Ovary (tissue), 9 donors: ENCODE data around the gene SYNGR2. TPM values are rescaled to one million over a fixed set of nuclear protein-coding genes. Genes with fewer than 3 reads are reported as not detected.

Source experiments
- DNase-seq, 5 donors: peaks; one replicate each; pipeline ENCODE4 v3.0.0-alpha.2; 2019 to 2020
- H3K27ac ChIP-seq, 2 donors: fragments of 200-600 bp; one replicate each; pipeline versions ENCODE4 v1.5.1 to v1.8.0; 2019 to 2022
- H3K27me3 ChIP-seq: fragments of 200-600 bp; one replicate; pipeline ENCODE4 v1.8.0; 2022
- H3K36me3 ChIP-seq: fragments of 200-600 bp; sonication (generic); one replicate; pipeline ENCODE4 v1.5.1; 2019
- H3K4me1 ChIP-seq: one replicate; pipeline ENCODE4 v1.8.1; 2013; ENCODE audit warnings: mild to moderate bottlenecking, moderate library complexity; ENCODE audit not compliant: insufficient read depth
- H3K4me3 ChIP-seq: fragments of 200-600 bp; sonication (generic); one replicate; pipeline ENCODE4 v1.5.1; 2017
- H3K9me3 ChIP-seq, 2 donors: fragments of 200-600 bp in 1 of 2; sonication (generic) in 1 of 2; one replicate each; pipeline versions ENCODE4 v1.5.1 to v1.8.1; 2013 to 2019; ENCODE audit warnings: mild to moderate bottlenecking in 1 of 2, moderate library complexity in 1 of 2
- CTCF ChIP-seq, 3 donors: fragments of 450-650 bp in 2 of 3; fragments of 200-600 bp in 1 of 3; IDR thresholded peaks; one replicate each; pipeline versions ENCODE4 v1.5.1 to v1.8.0; 2016 to 2022; ENCODE audit warnings: antibody characterized with exemption in 3 of 3, mild to moderate bottlenecking in 1 of 3
- EP300 ChIP-seq: sonication (generic); formaldehyde crosslinking; IDR thresholded peaks from one replicate; pipeline ENCODE4 v1.6.1; 2017; ENCODE audit warnings: antibody characterized with exemption
- POLR2A ChIP-seq: fragments of 450-650 bp; IDR thresholded peaks from one replicate; pipeline ENCODE4 v1.6.1; 2017; ENCODE audit warnings: antibody characterized with exemption, mild to moderate bottlenecking, moderate library complexity
- WGBS, 3 donors: extraction: QIAGEN DNeasy Blood & Tissue Kit in 1 of 3; methylation state at CpG; one replicate each; pipeline versions ENCODE4 v1.1.5 to v1.1.7; 2013 to 2017; 5-methylcytosine and 5-hydroxymethylcytosine counted together
- intact Hi-C, 4 donors: fragments of 100-400 bp; cut with DNase I; formaldehyde crosslinking; loops; one replicate each; pipeline versions ENCODE4 v1.11.0 to v1.15.1; 2022 to 2023
- polyA plus RNA-seq, 2 donors: library from polyadenylated mRNA; stranded (reverse); fragments of 200-250 nt in 1 of 2; fragments of 350-450 nt in 1 of 2; fragmentation: Illumina TruSeq in 1 of 2; extraction: RNeasy Lipid Tissue Mini Kit (QIAGEN cat#74804) in 1 of 2; gene quantifications; one replicate each; pipeline ENCODE4 v1.2.3, GENCODE V29; 2013 to 2014
- small RNA-seq: library from RNA; depleted of rRNA; stranded (forward); fragments of <200 nt; gene quantifications from one replicate; pipeline ENCODE3, GENCODE V24; 2016
- total RNA-seq, 7 donors: library from RNA; depleted of rRNA in 2 of 7; stranded (reverse); fragments of >200 nt in 2 of 7; fragmentation: NEBNext Ultra II Directional in 3 of 7; extraction: Animal tissue kit (Norgen Biotek cat#: 25700) in 3 of 7; gene quantifications; one replicate each; pipeline versions ENCODE4 v1.1.0 to v1.2.4, GENCODE V29; 2016 to 2023
- donor health status: DM: no; HTN: no; CAD: no; lungs with moderate emphysema.
- donor health status: DM: no; HTN: no; CAD: no.
- donor health status: Bipolar disorder and iron deficiency.
- donor health status: DM: yes; HTN: yes; CAD: no.
- donor health status: DM: no; HTN: no; CAD: no.
- donor health status: DM: yes; HTN: yes; CAD: no.

Gene SYNGR2
- total and polyA plus RNA-seq, 9 donors: 11.9 to 88.7 (median 45.8) TPM

- DNase-seq: no peak
- intact Hi-C loops: no loop called here
- no peak overlapping the region for H3K4me3 ChIP-seq
- WGBS, 3 donors: 6 to 13% (median 10%) methylated on average over 5 of the region's 5 CpGs
- no peaks in the 10 kb centered on the region for H3K36me3 ChIP-seq
- no peak overlapping the region for H3K27ac ChIP-seq
- no peak for TF ChIP-seq POLR2A
- no peak for TF ChIP-seq EP300
- no peak for TF ChIP-seq CTCF (IDR thresholded peaks at IDR 0.05)
- H3K27me3 ChIP-seq: no peaks in the 10 kb centered on the region
- no peaks in the 10 kb centered on the region for H3K9me3 ChIP-seq
- H3K4me1 ChIP-seq: peaks cover 1% of the 10 kb centered on the region
Measured at GRCh38 chr17:78214706-78215061, 46.3 kb downstream of the SYNGR2 start.

- H3K9me3 ChIP-seq: no peaks in the 10 kb centered on the region
- intact Hi-C loops: no loop called here
- no peaks in the 10 kb centered on the region for H3K36me3 ChIP-seq
Measured at GRCh38 chr17:78219396-78220150, 51.2 kb downstream of the SYNGR2 start.

More at GRCh38 chr17:78219396-78220150, 51.2 kb downstream of the SYNGR2 start:
- 80 to 88% (median 87%) methylated on average over 11 of the region's 11 CpGs for WGBS, 3 donors
- Histone ChIP-seq H3K4me1 (no peaks in the 10 kb centered on the region), H3K27ac (no peak overlapping the region), H3K4me3 (no peak overlapping the region), H3K27me3 (no peaks in the 10 kb centered on the region)
- TF ChIP-seq EP300: no peak
- no peak for TF ChIP-seq POLR2A
- no peak for TF ChIP-seq CTCF (IDR thresholded peaks at IDR 0.05)
- DNase-seq: no peak

Small RNAs within 50 kb of the gene (small RNA-seq; reads per million reads assigned to genes)
- gene AC087645.1: not detected

Other genes with a start within 250 kb of the SYNGR2 start
- gene TNRC6C, start 209.9 kb upstream of the SYNGR2 start, total RNA-seq: 10 to 100 TPM in 6 of 7 donors, 1 to 10 TPM in 1; 9.2 to 45.3 (median 32.5) TPM
- gene TNRC6C, start 209.9 kb upstream of the SYNGR2 start, polyA plus RNA-seq: 10 to 100 TPM in 1 of 2 donors, 1 to 10 TPM in 1; 8.7 to 12.1 TPM
- gene TMC6, start 39.8 kb upstream of the SYNGR2 start, total RNA-seq: 10 to 100 TPM in 4 of 7 donors, 1 to 10 TPM in 3; 7.2 to 26.8 (median 17.4) TPM
- 1 to 10 TPM; 1.2 to 7.2 TPM for gene TMC6, start 39.8 kb upstream of the SYNGR2 start, polyA plus RNA-seq
- gene TMC8, start 37.8 kb upstream of the SYNGR2 start, total RNA-seq: 1 to 10 TPM; 1.1 to 4.2 (median 2.4) TPM
- 1 to 10 TPM in 1 of 2 donors, under 1 TPM in 1; 0.94 to 2.9 TPM for gene TMC8, start 37.8 kb upstream of the SYNGR2 start, polyA plus RNA-seq
- 1 to 10 TPM in 1 of 7 donors, under 1 TPM in 1, not detected in 5; 0.10 to 1.8 TPM for gene C17orf99, start 22.2 kb upstream of the SYNGR2 start, total RNA-seq
- gene C17orf99, start 22.2 kb upstream of the SYNGR2 start, polyA plus RNA-seq: under 1 TPM in 1 of 2 donors, not detected in 1; 0.11 TPM
- 1 to 10 TPM in 4 of 7 donors, under 1 TPM in 3; 0.35 to 4.9 (median 1.4) TPM for gene TK1, start 18.5 kb downstream of the SYNGR2 start, total RNA-seq
- 1 to 10 TPM in 1 of 2 donors, under 1 TPM in 1; 0.65 to 1.4 TPM for gene TK1, start 18.5 kb downstream of the SYNGR2 start, polyA plus RNA-seq
- 10 to 100 TPM; 32.4 to 69.5 (median 38.5) TPM for gene AFMID, start 18.8 kb downstream of the SYNGR2 start, total RNA-seq
- 10 to 100 TPM; 42.9 to 45.3 TPM for gene AFMID, start 18.8 kb downstream of the SYNGR2 start, polyA plus RNA-seq
- gene BIRC5, start 45.7 kb downstream of the SYNGR2 start, total RNA-seq: 1 to 10 TPM in 2 of 7 donors, under 1 TPM in 3, not detected in 2; 0.11 to 1.4 (median 0.24) TPM
- 1 to 10 TPM in 1 of 2 donors, under 1 TPM in 1; 0.73 to 1.4 TPM for gene BIRC5, start 45.7 kb downstream of the SYNGR2 start, polyA plus RNA-seq
- gene TMEM235, start 63.0 kb downstream of the SYNGR2 start, total RNA-seq: not detected
- gene TMEM235, start 63.0 kb downstream of the SYNGR2 start, polyA plus RNA-seq: under 1 TPM in 1 of 2 donors, not detected in 1; 0.07 TPM
- gene SOCS3, start 191.5 kb downstream of the SYNGR2 start, total RNA-seq: 100 to 1,000 TPM in 2 of 7 donors, 10 to 100 TPM in 5; 14.4 to 284 (median 56.5) TPM
- 10 to 100 TPM; 21.9 to 69.5 TPM for gene SOCS3, start 191.5 kb downstream of the SYNGR2 start, polyA plus RNA-seq
- 10 to 100 TPM; 27.2 to 50.2 (median 37.6) TPM for gene PGS1, start 210.1 kb downstream of the SYNGR2 start, total RNA-seq
- gene PGS1, start 210.1 kb downstream of the SYNGR2 start, polyA plus RNA-seq: 10 to 100 TPM; 13.5 to 28.7 TPM